ENCODE data around the gene KMT2C. TPM values are rescaled to one million over a fixed set of nuclear protein-coding genes. Genes with fewer than 3 reads are reported as not detected.

Gene KMT2C
- total RNA-seq: 49.8 and 54.7 TPM in 2 replicates
- long read RNA-seq, partial matches to known transcripts: 21 of 29 reads
- long read RNA-seq, other reads (novel, unspliced or antisense): 8 of 29 reads

DNA sequence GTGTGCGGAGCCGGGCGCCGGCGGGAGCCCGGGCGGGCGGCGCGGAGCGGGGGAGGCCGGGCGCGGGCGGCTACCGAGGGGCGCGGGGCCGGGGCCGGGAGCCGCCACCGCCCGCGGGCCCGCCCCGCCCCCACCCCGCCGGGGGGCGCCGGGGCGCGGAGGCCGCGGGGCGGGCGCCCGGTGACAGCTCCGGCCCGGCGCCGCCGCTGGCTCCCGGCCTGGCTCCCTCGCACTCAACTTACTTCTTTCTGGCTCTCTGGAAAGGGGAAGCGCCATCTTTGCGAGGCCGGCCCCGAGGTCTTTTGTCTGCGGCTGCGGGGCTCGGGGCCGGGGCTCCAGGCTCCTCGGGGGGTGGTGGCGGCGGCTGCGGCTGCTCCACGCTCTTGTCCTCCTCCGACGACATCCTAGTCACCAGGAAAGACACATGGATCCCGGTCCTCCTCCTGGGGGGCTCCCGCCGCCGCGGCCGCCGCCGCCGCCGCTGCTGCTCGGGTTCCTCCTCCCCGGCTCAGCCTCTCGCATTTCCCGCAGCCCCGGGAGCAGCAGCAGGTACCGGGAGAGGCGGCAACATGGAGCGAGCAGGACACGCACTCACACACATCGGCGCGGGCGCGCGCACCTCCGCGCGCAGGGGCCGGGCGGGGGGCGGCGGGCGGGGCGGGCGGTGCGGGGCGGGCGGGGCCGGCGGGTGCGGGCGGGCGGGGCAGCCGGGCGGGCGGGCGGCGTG lies at the start of gene KMT2C:
TSS of gene KMT2C (minus strand) at position 620 of the 727 bp plus-strand sequence. CDS start at position 403, 217 bp downstream.
- H3K4me1 Mint-ChIP-seq: peaks cover 33% of the 10 kb centered on the region
- peak; percentile 40 for DNase-seq (ENCODE audit: low read depth, low spot score)
- H3K27me3 Mint-ChIP-seq (ENCODE audit: low read depth): peaks cover 4% of the 10 kb centered on the region
- H3K36me3 Mint-ChIP-seq (ENCODE audit: low read depth): no peaks in the 10 kb centered on the region
- peak within 1 kb of the TSS; percentile 25 for H3K27ac Mint-ChIP-seq (ENCODE audit: unreplicated experiment)
- no peak for TF ChIP-seq CTCF (conservative IDR thresholded peaks at IDR 0.05)
- H3K9me3 Mint-ChIP-seq: no peaks in the 10 kb centered on the region
- peak within 1 kb of the TSS; percentile 94 for H3K4me3 Mint-ChIP-seq

DNA sequence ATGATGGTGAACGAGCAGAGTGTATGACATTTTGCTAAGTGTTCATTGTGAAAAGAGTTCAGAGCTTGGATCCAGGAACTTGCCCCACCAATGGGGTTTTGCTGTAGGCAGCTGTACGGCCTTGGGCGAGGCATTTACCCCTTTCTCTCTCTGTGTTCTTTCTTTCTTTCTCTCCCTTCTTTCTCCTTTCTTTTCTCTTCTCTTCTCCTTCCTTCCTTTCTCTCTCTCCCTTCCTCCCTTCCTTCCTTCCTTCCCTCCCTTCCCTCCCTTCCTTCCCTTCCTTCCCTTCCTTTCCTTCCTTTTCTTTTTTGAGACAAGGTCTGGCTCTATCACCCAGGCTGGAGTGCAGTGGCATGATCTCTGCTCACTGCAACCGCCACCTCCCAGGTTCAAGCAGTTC lies 45.3 kb upstream of the KMT2C start:
- Mint-ChIP-seq H3K27me3 (ENCODE audit: low read depth) (no peaks in the 10 kb centered on the region), H3K4me1 (peaks cover 4% of the 10 kb centered on the region), H3K27ac (ENCODE audit: unreplicated experiment) (no peak overlapping the region), H3K9me3 (no peaks in the 10 kb centered on the region), H3K4me3 (no peak overlapping the region), H3K36me3 (ENCODE audit: low read depth) (no peaks in the 10 kb centered on the region)
- DNase-seq (ENCODE audit: low read depth, low spot score): no peak
- TF ChIP-seq CTCF (conservative IDR thresholded peaks at IDR 0.05): no peak

DNA sequence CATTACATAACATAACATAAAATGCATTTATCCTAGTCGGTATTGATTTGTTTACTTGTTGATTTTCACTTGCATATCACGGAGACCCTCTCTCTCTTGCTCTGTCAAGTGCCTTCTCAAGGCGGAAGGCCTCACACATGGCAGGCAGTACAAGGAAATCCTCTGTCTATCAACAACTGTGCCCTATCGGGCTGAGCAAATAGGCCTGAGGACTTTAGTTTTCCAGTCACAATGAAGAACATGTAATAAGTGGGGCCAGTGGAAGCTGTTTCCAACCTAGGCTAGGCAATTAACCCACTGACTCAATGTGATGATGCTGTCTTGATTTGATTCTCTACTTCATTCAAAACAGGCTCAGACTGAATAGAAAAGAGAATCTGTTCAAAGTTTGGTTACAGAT lies 44.9 kb upstream of the KMT2C start:
- peaks cover under 1% of the 10 kb centered on the region for H3K4me1 Mint-ChIP-seq
- no peaks in the 10 kb centered on the region for H3K27me3 Mint-ChIP-seq (ENCODE audit: low read depth)
- H3K36me3 Mint-ChIP-seq (ENCODE audit: low read depth): no peaks in the 10 kb centered on the region
- H3K9me3 Mint-ChIP-seq: no peaks in the 10 kb centered on the region
- H3K4me3 Mint-ChIP-seq: no peak overlapping the region
- DNase-seq (ENCODE audit: low read depth, low spot score): no peak
- no peak for TF ChIP-seq CTCF (conservative IDR thresholded peaks at IDR 0.05)
- no peak overlapping the region for H3K27ac Mint-ChIP-seq (ENCODE audit: unreplicated experiment)

- no peak overlapping the region for H3K27ac Mint-ChIP-seq (ENCODE audit: unreplicated experiment)
- no peaks in the 10 kb centered on the region for H3K9me3 Mint-ChIP-seq
- H3K36me3 Mint-ChIP-seq (ENCODE audit: low read depth): no peaks in the 10 kb centered on the region
- H3K27me3 Mint-ChIP-seq (ENCODE audit: low read depth): no peaks in the 10 kb centered on the region
- H3K4me1 Mint-ChIP-seq: no peaks in the 10 kb centered on the region
- no peak for TF ChIP-seq CTCF (conservative IDR thresholded peaks at IDR 0.05)
- DNase-seq (ENCODE audit: low read depth, low spot score): no peak
- no peak overlapping the region for H3K4me3 Mint-ChIP-seq
Observed at GRCh38 chr7:152479595-152479994, 43.8 kb upstream of the KMT2C start.

DNA sequence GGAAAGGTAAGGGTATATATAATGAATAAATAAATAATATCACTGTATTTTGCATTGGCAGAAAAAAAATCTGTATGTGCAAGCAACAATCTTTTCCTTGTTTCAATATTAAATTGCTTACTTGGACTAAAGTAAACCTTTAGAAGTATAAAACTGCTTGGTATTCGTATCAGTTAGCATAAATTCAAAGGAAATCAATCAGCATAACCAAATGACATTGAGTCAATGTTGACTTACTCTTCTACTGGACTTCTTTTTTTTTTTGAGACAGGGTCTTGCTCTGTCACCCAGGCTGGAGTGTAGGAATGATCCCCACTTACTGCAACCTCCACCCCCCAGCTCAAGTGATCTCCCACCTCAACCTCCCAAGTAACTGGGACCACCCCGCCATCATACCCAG lies 42.3 kb upstream of the KMT2C start:
- Mint-ChIP-seq H3K4me1 (no peaks in the 10 kb centered on the region), H3K36me3 (ENCODE audit: low read depth) (no peaks in the 10 kb centered on the region), H3K9me3 (no peaks in the 10 kb centered on the region), H3K27ac (ENCODE audit: unreplicated experiment) (no peak overlapping the region), H3K4me3 (no peak overlapping the region), H3K27me3 (ENCODE audit: low read depth) (no peaks in the 10 kb centered on the region)
- no peak for TF ChIP-seq CTCF (conservative IDR thresholded peaks at IDR 0.05)
- no peak for DNase-seq (ENCODE audit: low read depth, low spot score)
